Measurements from ENCODE around the gene PRDX6. TPM values are rescaled to one million over a fixed set of nuclear protein-coding genes. Genes with fewer than 3 reads are reported as not detected.
A peak's percentile ranks its signal among the peaks of the same experiment; 100 is the strongest.

The PRDX6 gene
- total RNA-seq: 85.2 and 88.4 TPM in 2 replicates
- total RNA-seq (2013): 81.8 TPM
- 50.7 and 51.6 TPM in 2 replicates for polyA plus RNA-seq
- 30.2 and 56.6 TPM in 2 replicates for polyA minus RNA-seq

DNA sequence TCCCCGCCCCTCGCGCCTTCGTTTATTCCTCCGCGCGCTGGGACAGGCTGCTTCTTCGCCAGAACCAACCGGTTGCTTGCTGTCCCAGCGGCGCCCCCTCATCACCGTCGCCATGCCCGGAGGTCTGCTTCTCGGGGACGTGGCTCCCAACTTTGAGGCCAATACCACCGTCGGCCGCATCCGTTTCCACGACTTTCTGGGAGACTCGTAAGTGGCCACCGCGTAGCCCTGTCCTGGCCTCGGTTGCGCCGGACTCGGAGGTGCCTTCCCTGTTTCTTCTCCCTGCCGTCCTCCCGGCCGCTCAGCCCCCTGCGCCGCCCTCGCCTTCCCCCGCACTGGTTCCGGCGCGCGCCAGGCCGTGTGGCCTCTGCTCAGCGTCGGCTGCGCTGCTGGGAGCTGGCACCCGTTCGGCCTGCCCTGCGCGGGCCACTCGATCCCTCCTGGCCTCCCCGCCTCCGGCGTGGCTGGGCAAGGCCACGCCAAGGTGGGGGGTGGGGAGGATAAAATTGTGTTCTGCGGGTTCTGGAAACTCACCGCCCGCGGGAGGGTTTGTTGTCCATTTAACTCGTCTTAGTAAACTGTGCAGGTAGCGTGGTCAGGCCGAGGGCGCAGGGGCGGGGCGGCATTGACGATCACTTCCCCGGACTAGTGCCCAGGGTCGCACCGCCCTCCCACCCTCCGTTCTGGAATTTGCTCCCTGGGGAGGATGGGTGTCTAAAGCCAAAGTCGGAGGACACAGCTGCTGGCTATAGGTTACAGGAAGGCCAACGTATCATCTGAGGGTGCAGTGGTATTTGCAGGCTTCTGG is at the start of gene PRDX6:
PRDX6 (plus strand) TSS at position 50 of the 808 bp plus-strand sequence; CDS start at position 113, 63 bp downstream.
- under 1% methylated on average over 68 of the region's 69 CpGs for WGBS (ENCODE audit: insufficient coverage)
- POLR2A ChIA-PET: interaction anchor here (0.6 to 2.1 kb wide), 9 partner anchors 48 to 1521 kb away, joined by 3 to 15 read pairs (median 4); partner anchors contain the start of genes CENPL, DARS2, GAS5 and RC3H1
- H3K79me2 ChIP-seq (ENCODE audit: control insufficient read depth, insufficient read depth, low read length): peaks cover 27% of the 10 kb centered on the region
- peak within 1 kb of the TSS; percentile 98 for H2AFZ ChIP-seq (ENCODE audit: insufficient read depth, low read depth, low read length, poor library complexity, severe bottlenecking)
- Mint-ChIP-seq H3K9me3 (ENCODE audit: insufficient read depth) (no peaks in the 10 kb centered on the region), H3K27ac (peak within 1 kb of the TSS; percentile 99), H3K4me3 (peak within 1 kb of the TSS; percentile 99), H3K4me1 (peaks cover 42% of the 10 kb centered on the region), H3K27me3 (no peaks in the 10 kb centered on the region)
- H3K9ac ChIP-seq (ENCODE audit: low read length): peak within 1 kb of the TSS; percentile 93
- intact Hi-C loops (cut with micrococcal nuclease): loop anchor here (1.0 to 5.0 kb wide), 10 partner anchors 46 to 1545 kb away; partner anchors contain the start of genes CENPL, DARS2, KLHL20 and MRPS14
- H3K4me1 ChIP-seq (ENCODE audit: control insufficient read depth in 2 of 2, insufficient read depth in 2 of 2, low read length in 2 of 2): peaks cover 22 to 23% of the 10 kb centered on the region in 2 donors
- no peaks in the 10 kb centered on the region for H3K9me3 ChIP-seq (ENCODE audit: control extremely low read depth in 1 of 3, control insufficient read depth in 2 of 3, insufficient read depth in 1 of 3, low read length in 2 of 3)
- no peak for TF ChIP-seq CTCF (IDR thresholded peaks at IDR 0.05)
- TF ChIP-seq EZH2 (IDR thresholded peaks at IDR 0.05; ENCODE audit: borderline replicate concordance, insufficient read depth, low read depth, low read length, poor library complexity, severe bottlenecking): no peak
- no peaks in the 10 kb centered on the region for H4K20me1 ChIP-seq (ENCODE audit: control insufficient read depth, insufficient read depth, low read length, poor library complexity, severe bottlenecking)
- peak; percentile 21 for ATAC-seq (ENCODE audit: low read depth)
- peak within 1 kb of the TSS; percentile 66 to 83 for H3K27ac ChIP-seq (ENCODE audit: low read length in 2 of 2)
- no peak for DNase-seq
- peak within 1 kb of the TSS; percentile 48 to 96 (median 87) for H3K4me3 ChIP-seq (ENCODE audit: control extremely low read depth in 1 of 5, extremely low read depth in 1 of 5, insufficient read depth in 1 of 5, low read depth in 2 of 5, low read length in 4 of 5)
- H3K36me3 ChIP-seq (replicated peaks in 1 of 2; ENCODE audit: control extremely low read depth in 1 of 2, control insufficient read depth in 1 of 2, extremely low read depth in 1 of 2, insufficient read depth in 2 of 2, low read length in 1 of 2): peaks cover 2 to 15% of the 10 kb centered on the region in 2 experiments
- CTCF ChIA-PET: interaction anchor here (0.6 to 5.1 kb wide), 9 partner anchors 42 to 1648 kb away, joined by 3 to 46 read pairs (median 4); no protein-coding TSS in a partner anchor
- peak within 1 kb of the TSS; percentile 97 for H3K4me2 ChIP-seq (replicated peaks; ENCODE audit: low read depth, low read length, poor library complexity, severe bottlenecking)
- H3K27me3 ChIP-seq (replicated peaks in 1 of 4; ENCODE audit: control extremely low read depth in 1 of 4, control insufficient read depth in 3 of 4, insufficient read depth in 4 of 4, low read length in 3 of 4): no peaks in the 10 kb centered on the region
